GM19238 (cell line): ENCODE data around the gene LDLRAP1.
A peak's percentile ranks its signal among the peaks of the same experiment; 100 is the strongest.
"Not testable (repeated sequence)": the region's sequence is repeated elsewhere in the genome, so short reads cannot be mapped to it uniquely, and the experiment has no call there.

Source experiments
- DNase-seq: peaks from one replicate; pipeline ENCODE4 v3.0.0; 2011; ENCODE audit warnings: low spot score; ENCODE audit not compliant: insufficient read length

The LDLRAP1 gene

GRCh38 chr1:25573961-25574360 lies 30.6 kb downstream of the LDLRAP1 start:
- no peak for DNase-seq

- DNase-seq: no peak
Observed at GRCh38 chr1:25575191-25575590, 31.8 kb downstream of the LDLRAP1 start.

- no peak for DNase-seq
Observed at GRCh38 chr1:25576459-25577133, 33.2 kb downstream of the LDLRAP1 start.

- no peak for DNase-seq
Observed at GRCh38 chr1:25577134-25577920, 33.9 kb downstream of the LDLRAP1 start.

GRCh38 chr1:25579292-25580252 lies 36.2 kb downstream of the LDLRAP1 start:
- no peak for DNase-seq

GRCh38 chr1:25580927-25581326 lies 37.5 kb downstream of the LDLRAP1 start:
- no peak for DNase-seq

GRCh38 chr1:25581764-25582163 lies 38.4 kb downstream of the LDLRAP1 start:
- no peak for DNase-seq

- DNase-seq: no peak
Observed at GRCh38 chr1:25583519-25584370, 40.3 kb downstream of the LDLRAP1 start.

- DNase-seq: no peak
Observed at GRCh38 chr1:25586181-25586588, 42.8 kb downstream of the LDLRAP1 start.

GRCh38 chr1:25587290-25587689 lies 43.9 kb downstream of the LDLRAP1 start:
- no peak for DNase-seq

GRCh38 chr1:25588224-25588623 lies 44.8 kb downstream of the LDLRAP1 start:
- not testable (repeated sequence) for DNase-seq

GRCh38 chr1:25588786-25589185 lies 45.4 kb downstream of the LDLRAP1 start:
- DNase-seq: not testable (repeated sequence)

- no peak for DNase-seq
Observed at GRCh38 chr1:25590096-25590824, 46.9 kb downstream of the LDLRAP1 start.

GRCh38 chr1:25593861-25594260 lies 50.5 kb downstream of the LDLRAP1 start:
- DNase-seq: no peak

GRCh38 chr1:25594971-25595370 lies 51.6 kb downstream of the LDLRAP1 start:
- no peak for DNase-seq

GRCh38 chr1:25596641-25597040 lies 53.2 kb downstream of the LDLRAP1 start:
- DNase-seq: not testable (repeated sequence)

GRCh38 chr1:25598879-25599278 lies 55.5 kb downstream of the LDLRAP1 start:
- no peak for DNase-seq

- DNase-seq: peak; percentile 34
Observed at GRCh38 chr1:25599969-25600610, 56.7 kb downstream of the LDLRAP1 start.

- DNase-seq: not testable (repeated sequence)
Observed at GRCh38 chr1:25600971-25601699, 57.7 kb downstream of the LDLRAP1 start.
